WERI-Rb-1 (cell line): ENCODE measurements around the gene ACOX2.

Experiments used
- DNase-seq: peaks from one replicate; pipeline ENCODE4 v3.0.0-alpha.2; 2020
- H3K27ac ChIP-seq: fragments of 250-450 bp; sonication (Bioruptor Pico); 2 replicates; pipeline ENCODE4 v1.5.1; 2020; ENCODE audit warnings: mild to moderate bottlenecking, moderate library complexity
- H3K27me3 ChIP-seq: fragments of 250-450 bp; sonication (Bioruptor Pico); 2 replicates; pipeline ENCODE4 v1.5.1; 2021; ENCODE audit warnings: mild to moderate bottlenecking, low read depth, moderate library complexity; ENCODE audit not compliant: insufficient read depth, severe bottlenecking
- H3K36me3 ChIP-seq: fragments of 250-450 bp; sonication (Bioruptor Pico); 2 replicates; pipeline ENCODE4 v1.5.1; 2020; ENCODE audit warnings: mild to moderate bottlenecking, moderate library complexity
- H3K4me3 ChIP-seq: 2 replicates; pipeline ENCODE4 v1.5.1; 2011; ENCODE audit warnings: low read depth, mild to moderate bottlenecking, control low read depth, low read length
- H3K9me3 ChIP-seq: fragments of 250-450 bp; sonication (Bioruptor Pico); 2 replicates; pipeline ENCODE4 v1.5.1; 2021; ENCODE audit warnings: mild to moderate bottlenecking, moderate library complexity; ENCODE audit not compliant: severe bottlenecking
- CTCF ChIP-seq: IDR thresholded peaks from 2 replicates; pipeline ENCODE4 v1.5.1; 2011; ENCODE audit warnings: low read depth, mild to moderate bottlenecking, control low read depth, inconsistent platforms, low read length

ACOX2 gene

GRCh38 chr3:58484722-58485069, 52.3 kb downstream of the ACOX2 start:
- Histone ChIP-seq H3K9me3 (peaks cover 5% of the 10 kb centered on the region), H3K36me3 (no peaks in the 10 kb centered on the region), H3K4me3 (no peak overlapping the region), H3K27ac (no peak overlapping the region), H3K27me3 (no peaks in the 10 kb centered on the region)
- no peak for DNase-seq
- TF ChIP-seq CTCF: no peak

GRCh38 chr3:58484045-58484721, 52.8 kb downstream of the ACOX2 start:
- peaks cover 5% of the 10 kb centered on the region for H3K9me3 ChIP-seq
- H3K36me3 ChIP-seq: no peaks in the 10 kb centered on the region
- H3K4me3 ChIP-seq: no peak overlapping the region
- DNase-seq: no peak
- no peak for TF ChIP-seq CTCF
- no peak overlapping the region for H3K27ac ChIP-seq
- no peaks in the 10 kb centered on the region for H3K27me3 ChIP-seq

- no peak for TF ChIP-seq CTCF
- Histone ChIP-seq H3K27me3 (no peaks in the 10 kb centered on the region), H3K36me3 (no peaks in the 10 kb centered on the region), H3K9me3 (peaks cover 5% of the 10 kb centered on the region), H3K27ac (no peak overlapping the region), H3K4me3 (no peak overlapping the region)
- DNase-seq: no peak
Measured at GRCh38 chr3:58482917-58483636, 53.9 kb downstream of the ACOX2 start.

- TF ChIP-seq CTCF: no peak
- peaks cover 5% of the 10 kb centered on the region for H3K9me3 ChIP-seq
- H3K27ac ChIP-seq: no peak overlapping the region
- H3K36me3 ChIP-seq: no peaks in the 10 kb centered on the region
- H3K27me3 ChIP-seq: no peaks in the 10 kb centered on the region
- no peak overlapping the region for H3K4me3 ChIP-seq
- no peak for DNase-seq
Measured at GRCh38 chr3:58480309-58480708, 56.7 kb downstream of the ACOX2 start.

GRCh38 chr3:58478781-58479180, 58.2 kb downstream of the ACOX2 start:
- Histone ChIP-seq H3K27ac (no peak overlapping the region), H3K27me3 (no peaks in the 10 kb centered on the region), H3K9me3 (peaks cover 5% of the 10 kb centered on the region), H3K4me3 (no peak overlapping the region), H3K36me3 (no peaks in the 10 kb centered on the region)
- TF ChIP-seq CTCF: no peak
- no peak for DNase-seq
